Smooth muscle cell (in vitro differentiated cells): ENCODE measurements around the gene CLTCL1. TPM values are rescaled to one million over a fixed set of nuclear protein-coding genes. Genes with fewer than 3 reads are reported as not detected.

Experiments
- DNase-seq: peaks from one replicate; lab custom pipeline; 2025; ENCODE audit not compliant: unreplicated experiment; lab: John Stamatoyannopoulos, UW
- H2AFZ ChIP-seq: fragments of 200-600 bp; sonication (generic); 2 replicates; pipeline ENCODE4 v1.6.0; 2016; ENCODE audit warnings: antibody characterized with exemption, low read depth, mild to moderate bottlenecking
- H3F3A ChIP-seq: fragments of 200-600 bp; sonication (generic); 2 replicates; pipeline ENCODE4 v1.6.0; 2017; ENCODE audit warnings: antibody characterized with exemption, low read depth
- H3K27ac ChIP-seq: fragments of 200-600 bp; sonication (generic); 2 replicates; pipeline ENCODE4 v1.5.1; 2016; ENCODE audit warnings: low read depth, mild to moderate bottlenecking
- H3K27me3 ChIP-seq: fragments of 200-600 bp; sonication (generic); 2 replicates; pipeline ENCODE4 v1.6.1; 2016; ENCODE audit warnings: low read depth, mild to moderate bottlenecking
- H3K36me3 ChIP-seq: fragments of 200-600 bp; sonication (generic); 2 replicates; pipeline ENCODE4 v1.5.1; 2016; ENCODE audit warnings: low read depth
- H3K4me1 ChIP-seq: fragments of 200-600 bp; sonication (generic); 2 replicates; pipeline ENCODE4 v1.5.1; 2016; ENCODE audit warnings: low read depth
- H3K4me2 ChIP-seq: fragments of 200-600 bp; sonication (generic); 2 replicates; pipeline ENCODE4 v1.6.0; 2016; ENCODE audit warnings: mild to moderate bottlenecking
- H3K4me3 ChIP-seq: fragments of 200-600 bp; sonication (generic); 2 replicates; pipeline ENCODE4 v1.5.1; 2016; ENCODE audit warnings: mild to moderate bottlenecking
- H3K79me2 ChIP-seq: fragments of 200-600 bp; sonication (generic); 2 replicates; pipeline ENCODE4 v1.6.0; 2016; ENCODE audit warnings: low read depth, mild to moderate bottlenecking
- H3K9ac ChIP-seq: fragments of 200-600 bp; sonication (generic); 2 replicates; pipeline ENCODE4 v1.6.0; 2016; ENCODE audit warnings: low read depth
- H3K9me3 ChIP-seq: fragments of 200-600 bp; sonication (generic); replicated peaks from 2 replicates; pipeline ENCODE4 v1.5.1; 2016; ENCODE audit warnings: low read depth
- H4K20me1 ChIP-seq: fragments of 200-600 bp; sonication (generic); 2 replicates; pipeline ENCODE4 v1.6.0; 2016; ENCODE audit warnings: low read depth
- WGBS: methylation state at CpG from one replicate; pipeline ENCODE4 v1.1.7; 2016; ENCODE audit warnings: low lambda C conversion rate; 5-methylcytosine and 5-hydroxymethylcytosine counted together
- polyA plus RNA-seq: library from polyadenylated mRNA; unstranded; fragments of >200 nt; fragmentation: Nextera tagmentation; extraction: Ambion mirVana; gene quantifications from 2 replicates; pipeline ENCODE4 v1.2.1, GENCODE V29; 2016
- total RNA-seq: library from RNA; depleted of rRNA; stranded (reverse); fragments of >200 nt; gene quantifications from 2 replicates; pipeline ENCODE4 v1.2.3, GENCODE V29; 2014
- TF ChIP-seq, protein P1 (sequence below): fragments of 200-600 bp; sonication (generic); IDR thresholded peaks from 2 replicates; pipeline ENCODE4 v1.5.1; 2017; ENCODE audit warnings: borderline replicate concordance, mild to moderate bottlenecking, antibody characterized with exemption; ENCODE audit not compliant: insufficient read depth, poor library complexity, severe bottlenecking

Gene CLTCL1
- total and polyA plus RNA-seq, 2 experiments from 2014 or later = 4.7 to 9.0 TPM

DNA sequence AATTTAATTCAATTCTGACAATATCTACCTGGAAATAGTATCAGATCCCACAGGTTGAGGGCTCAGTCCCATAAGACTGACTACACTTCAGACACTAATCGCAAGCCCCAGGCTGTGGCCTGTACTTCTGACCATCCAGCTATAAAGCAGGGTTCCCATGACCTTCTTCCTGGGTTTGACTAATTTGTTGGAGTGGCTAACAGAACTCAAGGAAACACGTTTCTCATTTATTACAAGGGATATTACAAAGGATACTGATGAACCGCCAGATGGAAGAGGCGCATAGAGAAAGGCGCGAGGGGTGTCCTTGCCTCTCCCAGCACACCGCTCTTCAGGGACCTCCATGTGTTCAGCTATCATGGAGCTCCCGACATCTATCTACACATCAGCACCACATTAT is 13.7 kb downstream of the CLTCL1 start:
- H2AFZ ChIP-seq = no peak overlapping the region
- no peaks in the 10 kb centered on the region for H3K36me3 ChIP-seq
- 97% methylated on average over 8 of the region's 8 CpGs for WGBS
- H3K9ac ChIP-seq = no peak overlapping the region
- H3K4me1 ChIP-seq = no peaks in the 10 kb centered on the region
- no peak overlapping the region for H3K4me2 ChIP-seq
- DNase-seq = no peak
- no peaks in the 10 kb centered on the region for H3K79me2 ChIP-seq
- TF ChIP-seq, protein P1, sequence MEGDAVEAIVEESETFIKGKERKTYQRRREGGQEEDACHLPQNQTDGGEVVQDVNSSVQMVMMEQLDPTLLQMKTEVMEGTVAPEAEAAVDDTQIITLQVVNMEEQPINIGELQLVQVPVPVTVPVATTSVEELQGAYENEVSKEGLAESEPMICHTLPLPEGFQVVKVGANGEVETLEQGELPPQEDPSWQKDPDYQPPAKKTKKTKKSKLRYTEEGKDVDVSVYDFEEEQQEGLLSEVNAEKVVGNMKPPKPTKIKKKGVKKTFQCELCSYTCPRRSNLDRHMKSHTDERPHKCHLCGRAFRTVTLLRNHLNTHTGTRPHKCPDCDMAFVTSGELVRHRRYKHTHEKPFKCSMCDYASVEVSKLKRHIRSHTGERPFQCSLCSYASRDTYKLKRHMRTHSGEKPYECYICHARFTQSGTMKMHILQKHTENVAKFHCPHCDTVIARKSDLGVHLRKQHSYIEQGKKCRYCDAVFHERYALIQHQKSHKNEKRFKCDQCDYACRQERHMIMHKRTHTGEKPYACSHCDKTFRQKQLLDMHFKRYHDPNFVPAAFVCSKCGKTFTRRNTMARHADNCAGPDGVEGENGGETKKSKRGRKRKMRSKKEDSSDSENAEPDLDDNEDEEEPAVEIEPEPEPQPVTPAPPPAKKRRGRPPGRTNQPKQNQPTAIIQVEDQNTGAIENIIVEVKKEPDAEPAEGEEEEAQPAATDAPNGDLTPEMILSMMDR = no peak
- H4K20me1 ChIP-seq = peaks cover 37% of the 10 kb centered on the region
- H3F3A ChIP-seq = no peaks in the 10 kb centered on the region
- H3K27ac ChIP-seq = no peak overlapping the region
- H3K9me3 ChIP-seq = no peaks in the 10 kb centered on the region
- no peaks in the 10 kb centered on the region for H3K27me3 ChIP-seq
- no peak overlapping the region for H3K4me3 ChIP-seq

DNA sequence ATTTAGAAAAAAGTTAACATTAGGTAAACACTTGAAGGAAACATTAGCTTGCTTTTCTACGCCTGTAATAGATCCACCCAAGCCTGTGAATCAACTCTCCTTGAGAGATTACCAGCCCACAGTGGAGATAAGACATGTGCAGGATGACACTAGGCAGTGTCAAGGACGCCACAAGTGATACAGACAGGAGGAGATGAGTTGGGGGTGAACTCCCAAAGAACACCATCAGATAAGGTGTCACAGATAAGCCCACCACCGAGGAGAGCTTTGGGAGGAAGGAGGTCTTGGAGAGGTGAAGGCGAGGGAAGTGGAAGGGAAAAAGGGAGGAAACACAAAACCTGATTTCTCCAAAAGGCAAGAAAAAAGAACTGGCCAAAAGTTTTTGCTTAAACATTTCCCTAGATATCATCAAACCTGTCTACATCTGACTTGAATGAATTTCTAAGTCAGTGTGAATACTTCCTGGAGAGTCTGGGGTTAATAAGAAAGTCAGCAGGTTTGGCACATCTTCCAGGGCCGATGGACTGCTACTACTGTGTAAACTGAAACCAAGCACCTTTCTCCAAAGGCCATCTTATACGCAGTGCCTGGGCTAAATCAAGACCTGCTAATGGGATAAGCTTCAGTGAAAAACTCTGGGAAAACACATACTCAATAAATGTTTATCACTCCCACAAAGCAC is 15.5 kb downstream of the CLTCL1 start:
- no peaks in the 10 kb centered on the region for H3K36me3 ChIP-seq
- no peak overlapping the region for H3K9ac ChIP-seq
- no peak overlapping the region for H3K4me2 ChIP-seq
- H3K27ac ChIP-seq = no peak overlapping the region
- TF ChIP-seq, protein P1 = no peak
- no peak overlapping the region for H3K4me3 ChIP-seq
- no peak overlapping the region for H2AFZ ChIP-seq
- H3F3A ChIP-seq = no peaks in the 10 kb centered on the region
- WGBS = 48% methylated on average over 6 of the region's 6 CpGs
- H3K9me3 ChIP-seq = no peaks in the 10 kb centered on the region
- no peaks in the 10 kb centered on the region for H3K79me2 ChIP-seq
- H3K27me3 ChIP-seq = no peaks in the 10 kb centered on the region
- DNase-seq = no peak
- no peaks in the 10 kb centered on the region for H3K4me1 ChIP-seq
- H4K20me1 ChIP-seq = peaks cover 37% of the 10 kb centered on the region

DNA sequence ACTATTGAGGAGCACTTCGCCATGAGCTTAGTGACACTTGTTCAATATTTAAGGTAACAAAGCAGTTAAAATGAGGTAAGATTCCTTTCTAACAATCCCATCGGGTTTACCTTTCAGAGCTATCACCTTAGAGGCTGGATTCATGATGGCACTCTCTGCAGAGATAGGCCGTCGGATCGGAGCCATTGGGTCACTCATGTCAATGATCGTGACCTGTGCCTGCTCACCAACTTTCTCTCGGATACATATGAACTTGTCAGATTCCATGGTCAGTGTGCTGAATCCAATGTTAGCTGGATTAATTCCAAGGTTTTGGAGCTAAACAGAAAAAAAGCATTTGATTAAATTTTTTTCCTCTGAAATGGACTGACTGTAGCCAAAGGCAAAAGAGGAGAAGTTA is 16.0 kb downstream of the CLTCL1 start:
- 95% methylated on average over 7 of the region's 7 CpGs for WGBS
- no peak for DNase-seq
- Histone ChIP-seq H3K27me3 (no peaks in the 10 kb centered on the region), H3K4me3 (no peak overlapping the region), H2AFZ (no peak overlapping the region), H3K27ac (no peak overlapping the region), H3K9ac (no peak overlapping the region), H3K4me1 (no peaks in the 10 kb centered on the region), H3K9me3 (no peaks in the 10 kb centered on the region), H3K4me2 (no peak overlapping the region), H4K20me1 (peaks cover 37% of the 10 kb centered on the region), H3K36me3 (no peaks in the 10 kb centered on the region), H3K79me2 (no peaks in the 10 kb centered on the region), H3F3A (no peaks in the 10 kb centered on the region)
- TF ChIP-seq, protein P1 = no peak

DNA sequence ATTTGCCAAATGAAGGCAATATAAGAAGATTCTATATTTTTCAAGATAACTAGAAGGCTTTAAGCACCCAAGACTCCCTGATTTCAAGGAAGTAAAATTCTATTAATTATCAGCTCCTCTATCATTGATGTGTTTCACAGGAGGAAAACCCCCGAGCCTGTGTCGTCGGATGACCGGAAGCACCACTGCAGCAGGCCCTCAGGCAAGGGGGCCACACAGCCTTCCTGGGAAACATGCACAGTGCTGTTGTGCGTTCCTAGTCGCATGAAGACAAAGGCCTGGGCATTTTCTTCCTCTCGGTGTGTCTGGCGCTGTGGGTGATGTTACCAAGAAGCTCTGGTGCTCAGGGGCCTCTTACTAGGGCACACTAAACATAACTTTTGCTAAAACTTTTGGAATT is 16.4 kb downstream of the CLTCL1 start:
- Histone ChIP-seq H3K36me3 (no peaks in the 10 kb centered on the region), H3K27ac (no peak overlapping the region), H3K4me1 (no peaks in the 10 kb centered on the region), H3K9ac (no peak overlapping the region), H3K4me2 (no peak overlapping the region), H3F3A (no peaks in the 10 kb centered on the region), H4K20me1 (peaks cover 37% of the 10 kb centered on the region), H3K79me2 (no peaks in the 10 kb centered on the region), H3K4me3 (no peak overlapping the region), H3K27me3 (no peaks in the 10 kb centered on the region), H3K9me3 (no peaks in the 10 kb centered on the region), H2AFZ (no peak overlapping the region)
- WGBS = 89% methylated on average over 8 of the region's 8 CpGs
- TF ChIP-seq, protein P1 = no peak
- no peak for DNase-seq
